HG03571 (cell line): ENCODE measurements around the gene SIRT5.

ENCODE experiments used
- ATAC-seq: cut with Tn5 transposase; IDR thresholded peaks from one replicate; pipeline ENCODE4 v1.9.1; 2021; ENCODE audit not compliant: unreplicated experiment

The SIRT5 gene

GRCh38 chr6:13550656-13551055 lies 23.7 kb upstream of the SIRT5 start:
- no peak for ATAC-seq

- ATAC-seq, result no peak
Measured at GRCh38 chr6:13553646-13554045, 20.8 kb upstream of the SIRT5 start.

- ATAC-seq, result no peak
Measured at GRCh38 chr6:13554929-13555333, 19.5 kb upstream of the SIRT5 start.

- no peak for ATAC-seq
Measured at GRCh38 chr6:13557841-13558240, 16.6 kb upstream of the SIRT5 start.

- ATAC-seq, result no peak
Measured at GRCh38 chr6:13558718-13559117, 15.7 kb upstream of the SIRT5 start.

GRCh38 chr6:13559251-13559650 lies 15.2 kb upstream of the SIRT5 start:
- ATAC-seq, result no peak

GRCh38 chr6:13559968-13560650 lies 14.3 kb upstream of the SIRT5 start:
- ATAC-seq, result no peak

GRCh38 chr6:13560651-13561044 lies 13.8 kb upstream of the SIRT5 start:
- no peak for ATAC-seq

- no peak for ATAC-seq
Measured at GRCh38 chr6:13561624-13562267, 12.7 kb upstream of the SIRT5 start.

GRCh38 chr6:13563009-13563408 lies 11.4 kb upstream of the SIRT5 start:
- no peak for ATAC-seq

- no peak for ATAC-seq
Measured at GRCh38 chr6:13565921-13566320, 8.5 kb upstream of the SIRT5 start.

GRCh38 chr6:13566500-13566899 lies 7.9 kb upstream of the SIRT5 start:
- ATAC-seq, result no peak

GRCh38 chr6:13568970-13569369 lies 5.4 kb upstream of the SIRT5 start:
- ATAC-seq, result no peak

GRCh38 chr6:13572240-13572639 lies 2.2 kb upstream of the SIRT5 start:
- no peak for ATAC-seq

GRCh38 chr6:13572951-13573654 lies 1.3 kb upstream of the SIRT5 start:
- no peak for ATAC-seq

- no peak for ATAC-seq
Measured at GRCh38 chr6:13573669-13574110, 711 bp upstream of the SIRT5 start.

GRCh38 chr6:13574149-13574570 lies 241 bp upstream of the SIRT5 start:
- ATAC-seq, result peak; percentile 76

GRCh38 chr6:13575377-13575775 lies 975 bp downstream of the SIRT5 start:
- ATAC-seq, result no peak

GRCh38 chr6:13576017-13576416 lies 1.6 kb downstream of the SIRT5 start:
- ATAC-seq, result no peak

GRCh38 chr6:13577926-13578325 lies 3.5 kb downstream of the SIRT5 start:
- no peak for ATAC-seq

GRCh38 chr6:13579911-13580310 lies 5.5 kb downstream of the SIRT5 start:
- ATAC-seq, result no peak

GRCh38 chr6:13581700-13582229 lies 7.4 kb downstream of the SIRT5 start:
- no peak for ATAC-seq
